Naive thymus-derived CD8-positive, alpha-beta T cell (primary cell): ENCODE results near the gene PHF23. TPM values are rescaled to one million over a fixed set of nuclear protein-coding genes. Genes with fewer than 3 reads are reported as not detected.

ENCODE experiments used
- ATAC-seq, 2 donors: fragments of 150-1000 bp; cut with Tn5 transposase in 1 of 2; sonication (Bioruptor Pico), chemical (Tn5 transposase) in 1 of 2; 1 replicate in 1 of 2; 2 replicates in 1 of 2; pipeline ENCODE4 v1.10.0; 2021; ENCODE audit warnings: mild to moderate bottlenecking in 2 of 2, moderate library complexity in 2 of 2
- POLR2A ChIA-PET: fragments of 350-600 bp; sonication (Branson Sonifier 250); formaldehyde crosslinking; loops from one replicate; lab custom pipeline; 2021; ENCODE audit warnings: antibody characterized with exemption; lab: Charles Lee
- DNase-seq, 10 donors: peaks; one replicate each; pipeline versions ENCODE4 v3.0.0 to v3.0.0-alpha.2; 2020 to 2022
- H3K27ac Mint-ChIP-seq, 10 donors: one replicate each; pipeline ENCODE4 v1.8.0; 2020 to 2022; ENCODE audit warnings: mild to moderate bottlenecking in 10 of 10, mixed read lengths in 10 of 10, moderate library complexity in 4 of 10, inconsistent platforms in 1 of 10
- H3K27me3 Mint-ChIP-seq, 5 donors: one replicate each; pipeline ENCODE4 v1.8.0; 2021 to 2022; ENCODE audit warnings: mixed read lengths in 5 of 5
- H3K36me3 Mint-ChIP-seq, 3 donors: one replicate each; pipeline ENCODE4 v1.8.0; 2020 to 2022; ENCODE audit warnings: mixed read lengths in 3 of 3, mild to moderate bottlenecking in 2 of 3, inconsistent platforms in 1 of 3
- H3K4me1 Mint-ChIP-seq, 4 donors: one replicate each; pipeline ENCODE4 v1.8.0; 2021 to 2022; ENCODE audit warnings: mixed read lengths in 4 of 4
- H3K4me3 Mint-ChIP-seq, 10 donors: one replicate each; pipeline ENCODE4 v1.8.0; 2020 to 2022; ENCODE audit warnings: mild to moderate bottlenecking in 10 of 10, mixed read lengths in 10 of 10, moderate library complexity in 6 of 10, inconsistent platforms in 1 of 10
- H3K9me3 Mint-ChIP-seq, 9 donors: one replicate each; pipeline ENCODE4 v1.8.0; 2020 to 2022; ENCODE audit warnings: mixed read lengths in 9 of 9, mild to moderate bottlenecking in 3 of 9, inconsistent platforms in 1 of 9, moderate library complexity in 1 of 9
- polyA plus RNA-seq, 3 donors: library from polyadenylated mRNA; unstranded; fragments of 300-500 nt; fragmentation: Illumina TruSeq; gene quantifications; one replicate each; pipeline ENCODE4 v1.2.3, GENCODE V29; 2021
- total RNA-seq, 8 experiments: library from RNA in 2 of 8; stranded (reverse) in 2 of 8; gene quantifications; one replicate each; pipeline ENCODE4 v1.2.3 and lab custom pipeline; 2021 to 2026

Gene PHF23
- total and polyA plus RNA-seq, 5 experiments from 2014 or later: 18.1 to 53.9 (median 35.7) TPM

- ATAC-seq (no peak), DNase-seq (no peak)
- Mint-ChIP-seq H3K9me3 (no peaks in the 10 kb centered on the region), H3K27me3 (no peaks in the 10 kb centered on the region), H3K4me1 (peaks cover 11 to 29% (median 27%) of the 10 kb centered on the region in 4 donors), H3K4me3 (no peak overlapping the region), H3K36me3 (peaks cover 0 to 59% (median 2%) of the 10 kb centered on the region in 3 donors), H3K27ac (peak overlapping the region in 6 of 10 donors; percentile 11 to 79 (median 63))
- POLR2A ChIA-PET: interaction anchor here (0.7 to 1.6 kb wide), 2 partner anchors 14 to 89 kb away, joined by 3 to 5 read pairs; partner anchors contain the start of gene GABARAP
These were observed 17.7 kb upstream of the PHF23 start for GRCh38 chr17:7256766-7257456.

GRCh38 chr17:7254511-7254910 is 15.3 kb upstream of the PHF23 start:
- peak overlapping the region in 4 of 10 donors; percentile 1 to 58 (median 49) for H3K4me3 Mint-ChIP-seq
- POLR2A ChIA-PET: interaction anchor here (0.8 kb wide), 1 partner anchor 34 kb away, joined by 3 read pairs; no protein-coding TSS in a partner anchor

GRCh38 chr17:7253082-7253481 is 13.8 kb upstream of the PHF23 start:
- H3K36me3 Mint-ChIP-seq: peaks cover 0 to 50% (median 2%) of the 10 kb centered on the region in 3 donors
- H3K27me3 Mint-ChIP-seq: no peaks in the 10 kb centered on the region
- no peaks in the 10 kb centered on the region for H3K9me3 Mint-ChIP-seq
- peaks cover 22 to 51% (median 45%) of the 10 kb centered on the region in 4 donors for H3K4me1 Mint-ChIP-seq
- POLR2A ChIA-PET: no interaction called here
- H3K27ac Mint-ChIP-seq: peak overlapping the region; percentile 90 to 100 (median 100)
- ATAC-seq (no peak), DNase-seq (no peak)
- peak overlapping the region; percentile 88 to 98 (median 95) for H3K4me3 Mint-ChIP-seq

More at GRCh38 chr17:7254511-7254910, 15.3 kb upstream of the PHF23 start:
- no peaks in the 10 kb centered on the region for H3K27me3 Mint-ChIP-seq
- H3K27ac Mint-ChIP-seq: peak overlapping the region in 6 of 10 donors; percentile 31 to 74 (median 54)
- H3K36me3 Mint-ChIP-seq: peaks cover 0 to 59% (median 2%) of the 10 kb centered on the region in 3 donors
- peaks cover 16 to 38% (median 34%) of the 10 kb centered on the region in 4 donors for H3K4me1 Mint-ChIP-seq
- DNase-seq (no peak), ATAC-seq (no peak)
- no peaks in the 10 kb centered on the region for H3K9me3 Mint-ChIP-seq

GRCh38 chr17:7252176-7253043 is 13.2 kb upstream of the PHF23 start, which contains the start of gene ELP5:
Gene ELP5 (plus strand): TSS chr17:7252215. CDS start chr17:7252551, 336 bp downstream.
- Mint-ChIP-seq H3K9me3 (no peaks in the 10 kb centered on the region), H3K36me3 (peaks cover 0 to 45% (median 2%) of the 10 kb centered on the region in 3 donors), H3K4me3 (peak within 1 kb of the TSS; percentile 91 to 98 (median 95)), H3K4me1 (peaks cover 22 to 51% (median 46%) of the 10 kb centered on the region in 4 donors), H3K27ac (peak within 1 kb of the TSS; percentile 90 to 100 (median 100)), H3K27me3 (no peaks in the 10 kb centered on the region)
- POLR2A ChIA-PET: interaction anchor here (1.0 to 5.6 kb wide), 4 partner anchors 13 to 61 kb away, joined by 3 to 89 read pairs (median 9); partner anchors contain the start of genes DVL2, GABARAP and PHF23
- peak; percentile 57 to 63 for ATAC-seq
- peak in 8 of 10 donors; percentile 71 to 99 (median 82) for DNase-seq

- Mint-ChIP-seq H3K4me1 (peaks cover 21 to 50% (median 48%) of the 10 kb centered on the region in 4 donors), H3K36me3 (peaks cover 0 to 40% (median 2%) of the 10 kb centered on the region in 3 donors), H3K4me3 (peak within 1 kb of the TSS; percentile 91 to 98 (median 95)), H3K27ac (peak within 1 kb of the TSS; percentile 90 to 100 (median 100)), H3K27me3 (no peaks in the 10 kb centered on the region), H3K9me3 (no peaks in the 10 kb centered on the region)
- DNase-seq: peak in 9 of 10 donors; percentile 97 to 100 (median 99)
- POLR2A ChIA-PET: interaction anchor here (0.7 to 5.6 kb wide), 6 partner anchors 12 to 434 kb away, joined by 3 to 89 read pairs (median 5); partner anchors contain the start of genes DVL2, GABARAP and PHF23
- peak; percentile 88 to 90 for ATAC-seq
These were observed 12.5 kb upstream of the PHF23 start, which contains the start of gene CTDNEP1 for GRCh38 chr17:7251661-7252175. Gene CTDNEP1 (minus strand): TSS chr17:7251734. CDS start chr17:7251296, 438 bp downstream.

GRCh38 chr17:7250695-7251627 is 11.7 kb upstream of the PHF23 start:
- POLR2A ChIA-PET: interaction anchor here (0.7 to 5.6 kb wide), 10 partner anchors 9 to 437 kb away, joined by 3 to 89 read pairs (median 4); partner anchors contain the start of genes ACADVL, DLG4, DVL2 and GABARAP
- peaks cover 21 to 53% (median 51%) of the 10 kb centered on the region in 4 donors for H3K4me1 Mint-ChIP-seq

GRCh38 chr17:7249830-7250229 is 10.6 kb upstream of the PHF23 start:
- DNase-seq (no peak), ATAC-seq (no peak)
- peaks cover 0 to 36% (median 4%) of the 10 kb centered on the region in 3 donors for H3K36me3 Mint-ChIP-seq
- H3K27me3 Mint-ChIP-seq: no peaks in the 10 kb centered on the region
- H3K9me3 Mint-ChIP-seq: no peaks in the 10 kb centered on the region
- peak overlapping the region; percentile 85 to 97 (median 93) for H3K27ac Mint-ChIP-seq
- H3K4me1 Mint-ChIP-seq: peaks cover 21 to 53% (median 51%) of the 10 kb centered on the region in 4 donors
- POLR2A ChIA-PET: interaction anchor here (0.8 to 5.6 kb wide), 4 partner anchors 10 to 30 kb away, joined by 3 to 89 read pairs (median 4); partner anchors contain the start of genes ACADVL, DLG4, GABARAP and PHF23
- peak overlapping the region; percentile 90 to 96 (median 94) for H3K4me3 Mint-ChIP-seq

More at GRCh38 chr17:7250695-7251627, 11.7 kb upstream of the PHF23 start:
- Mint-ChIP-seq H3K27me3 (no peaks in the 10 kb centered on the region), H3K4me3 (peak overlapping the region; percentile 91 to 98 (median 95)), H3K9me3 (no peaks in the 10 kb centered on the region), H3K27ac (peak overlapping the region; percentile 86 to 100 (median 96)), H3K36me3 (peaks cover 0 to 40% (median 5%) of the 10 kb centered on the region in 3 donors)
- DNase-seq: peak in 3 of 10 donors; percentile 17 to 43 (median 43)
- ATAC-seq: peak; percentile 2 to 19

GRCh38 chr17:7249214-7249613 is 10.0 kb upstream of the PHF23 start:
- peak in 1 of 10 donors; percentile 11 for DNase-seq
- ATAC-seq: no peak
- Mint-ChIP-seq H3K36me3 (peaks cover 0 to 36% (median 3%) of the 10 kb centered on the region in 3 donors), H3K27ac (peak overlapping the region in 8 of 10 donors; percentile 4 to 89 (median 64)), H3K27me3 (no peaks in the 10 kb centered on the region), H3K4me3 (peak overlapping the region; percentile 51 to 96 (median 92)), H3K9me3 (no peaks in the 10 kb centered on the region), H3K4me1 (peaks cover 21 to 53% (median 50%) of the 10 kb centered on the region in 4 donors)
- POLR2A ChIA-PET: interaction anchor here (0.8 to 5.6 kb wide), 3 partner anchors 9 to 29 kb away, joined by 3 to 89 read pairs (median 4); partner anchors contain the start of genes ACADVL, DLG4, GABARAP and PHF23

GRCh38 chr17:7248796-7249195 is 9.5 kb upstream of the PHF23 start:
- DNase-seq: peak in 1 of 10 donors; percentile 2

GRCh38 chr17:7246779-7247178 is 7.5 kb upstream of the PHF23 start:
- Mint-ChIP-seq H3K4me1 (peaks cover 24 to 56% (median 44%) of the 10 kb centered on the region in 4 donors), H3K9me3 (peaks cover 0 to 2% (median 0%) of the 10 kb centered on the region in 9 donors), H3K27ac (peak overlapping the region in 4 of 10 donors; percentile 32 to 73 (median 70)), H3K36me3 (peaks cover 0 to 32% (median 4%) of the 10 kb centered on the region in 3 donors), H3K27me3 (peaks cover 0 to 3% (median 0%) of the 10 kb centered on the region in 5 donors), H3K4me3 (peak overlapping the region in 1 of 10 donors; percentile 54)
- DNase-seq (no peak), ATAC-seq (no peak)
- POLR2A ChIA-PET: interaction anchor here (0.6 to 5.6 kb wide), 4 partner anchors 7 to 374 kb away, joined by 3 to 89 read pairs (median 6); partner anchors contain the start of genes ACAP1, GABARAP and PHF23

More at GRCh38 chr17:7248796-7249195, 9.5 kb upstream of the PHF23 start:
- POLR2A ChIA-PET: interaction anchor here (5.6 kb wide), 1 partner anchor 9 kb away, joined by 89 read pairs; the partner anchor contains the start of genes GABARAP and PHF23
- no peaks in the 10 kb centered on the region for H3K9me3 Mint-ChIP-seq
- H3K27ac Mint-ChIP-seq: peak overlapping the region in 5 of 10 donors; percentile 29 to 89 (median 52)
- H3K4me1 Mint-ChIP-seq: peaks cover 21 to 53% (median 46%) of the 10 kb centered on the region in 4 donors
- H3K27me3 Mint-ChIP-seq: no peaks in the 10 kb centered on the region
- H3K36me3 Mint-ChIP-seq: peaks cover 0 to 33% (median 3%) of the 10 kb centered on the region in 3 donors
- peak overlapping the region in 7 of 10 donors; percentile 2 to 96 (median 91) for H3K4me3 Mint-ChIP-seq
- ATAC-seq: no peak
